Fibroblast of villous mesenchyme (primary cell): ENCODE data around the gene FANCG. TPM values are rescaled to one million over a fixed set of nuclear protein-coding genes. Genes with fewer than 3 reads are reported as not detected.

Experiments
- DNase-seq: peaks from one replicate; pipeline ENCODE4 v3.0.0-alpha.2; 2010; ENCODE audit warnings: low read depth
- H3K4me3 ChIP-seq: 2 replicates; pipeline ENCODE4 v1.5.1; 2011; ENCODE audit warnings: low read depth, mild to moderate bottlenecking, low read length
- total RNA-seq: library from RNA; depleted of rRNA; stranded (reverse); fragments of >200 nt; gene quantifications from 2 replicates; pipeline ENCODE4 v1.2.3, GENCODE V29; 2012
- TF ChIP-seq, protein P1 (sequence below): IDR thresholded peaks from 2 replicates; pipeline ENCODE4 v1.5.1; 2012; ENCODE audit warnings: low read depth, mild to moderate bottlenecking, low read length; ENCODE audit not compliant: insufficient read depth

Gene FANCG
- total RNA-seq, 1 donor = 23.7 TPM

DNA sequence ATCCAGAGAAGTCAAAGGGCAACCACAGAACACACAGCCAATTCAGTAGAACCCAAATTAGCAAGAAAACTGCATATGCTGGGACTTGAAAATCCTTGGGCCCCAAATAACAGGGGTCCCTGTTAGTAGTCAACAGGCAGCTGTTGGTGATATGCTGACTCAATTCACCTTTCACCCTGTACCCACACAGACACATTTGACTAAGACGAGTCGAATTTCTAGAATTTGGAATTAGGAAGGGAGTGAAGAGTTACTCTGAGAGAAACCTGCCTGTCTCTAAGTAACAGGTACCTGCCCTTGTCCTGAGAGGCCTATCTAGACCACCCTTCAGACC, 6.5 kb downstream of the FANCG start:
- TF ChIP-seq, protein P1, sequence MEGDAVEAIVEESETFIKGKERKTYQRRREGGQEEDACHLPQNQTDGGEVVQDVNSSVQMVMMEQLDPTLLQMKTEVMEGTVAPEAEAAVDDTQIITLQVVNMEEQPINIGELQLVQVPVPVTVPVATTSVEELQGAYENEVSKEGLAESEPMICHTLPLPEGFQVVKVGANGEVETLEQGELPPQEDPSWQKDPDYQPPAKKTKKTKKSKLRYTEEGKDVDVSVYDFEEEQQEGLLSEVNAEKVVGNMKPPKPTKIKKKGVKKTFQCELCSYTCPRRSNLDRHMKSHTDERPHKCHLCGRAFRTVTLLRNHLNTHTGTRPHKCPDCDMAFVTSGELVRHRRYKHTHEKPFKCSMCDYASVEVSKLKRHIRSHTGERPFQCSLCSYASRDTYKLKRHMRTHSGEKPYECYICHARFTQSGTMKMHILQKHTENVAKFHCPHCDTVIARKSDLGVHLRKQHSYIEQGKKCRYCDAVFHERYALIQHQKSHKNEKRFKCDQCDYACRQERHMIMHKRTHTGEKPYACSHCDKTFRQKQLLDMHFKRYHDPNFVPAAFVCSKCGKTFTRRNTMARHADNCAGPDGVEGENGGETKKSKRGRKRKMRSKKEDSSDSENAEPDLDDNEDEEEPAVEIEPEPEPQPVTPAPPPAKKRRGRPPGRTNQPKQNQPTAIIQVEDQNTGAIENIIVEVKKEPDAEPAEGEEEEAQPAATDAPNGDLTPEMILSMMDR = no peak
- peak overlapping the region; percentile 42 for H3K4me3 ChIP-seq
- DNase-seq = no peak

GRCh38 chr9:35072461-35073278, 7.1 kb downstream of the FANCG start, which contains the start of gene VCP:
TSS of gene VCP (minus strand) at chr9:35072625. CDS start at chr9:35072353, 272 bp downstream.
- H3K4me3 ChIP-seq = peak within 1 kb of the TSS; percentile 74
- DNase-seq = peak; percentile 100
- TF ChIP-seq, protein P1 = no peak

- TF ChIP-seq, protein P1 = peak; percentile 37
- peak; percentile 92 for DNase-seq
- H3K4me3 ChIP-seq = peak overlapping the region; percentile 74
These were observed 7.8 kb downstream of the FANCG start for GRCh38 chr9:35071814-35072460.

GRCh38 chr9:35070823-35071813, 8.6 kb downstream of the FANCG start:
- peak; percentile 14 for DNase-seq
- TF ChIP-seq, protein P1 = no peak
- peak overlapping the region; percentile 74 for H3K4me3 ChIP-seq

- peak overlapping the region; percentile 21 for H3K4me3 ChIP-seq
- DNase-seq = no peak
- TF ChIP-seq, protein P1 = no peak
These were observed 10.7 kb downstream of the FANCG start for GRCh38 chr9:35069020-35069419.

DNA sequence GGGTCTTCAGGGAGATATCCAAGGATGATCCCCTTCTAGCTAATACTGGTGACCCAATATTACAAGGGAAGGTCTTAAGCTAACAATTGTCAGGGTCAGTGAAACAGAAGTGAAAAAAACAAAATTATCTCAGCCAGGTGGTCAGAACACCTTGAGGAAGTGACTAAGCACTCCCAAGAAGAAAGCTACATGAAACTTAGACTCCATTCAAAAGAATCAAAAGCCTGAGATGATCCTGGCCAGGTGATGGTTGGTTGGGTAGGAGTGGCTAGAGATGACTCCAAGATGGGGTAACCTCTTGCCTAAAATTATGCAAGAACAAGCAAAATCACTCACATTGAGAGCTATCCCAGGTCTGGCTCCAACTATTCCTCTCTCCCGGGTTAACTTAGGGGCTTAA, 12.7 kb downstream of the FANCG start:
- no peak overlapping the region for H3K4me3 ChIP-seq
- TF ChIP-seq, protein P1 = no peak
- no peak for DNase-seq
